GM12891 (cell line): Measurements from ENCODE around the gene OSBP.

ENCODE experiments used
- POLR2A ChIP-seq: IDR thresholded peaks from 2 replicates; pipeline ENCODE4 v1.6.1; 2011; ENCODE audit warnings: low read depth, low read length, control low read depth
- POLR2AphosphoS5 ChIP-seq: IDR thresholded peaks from 2 replicates; pipeline ENCODE4 v1.6.1; 2011; ENCODE audit warnings: low read depth, low read length, control low read depth
- TAF1 ChIP-seq: IDR thresholded peaks from 2 replicates; pipeline ENCODE4 v1.6.1; 2011; ENCODE audit warnings: low read depth, low read length, control low read depth

GRCh38 chr11:59578369-59578768, 37.2 kb downstream of the OSBP start:
- TF ChIP-seq POLR2AphosphoS5: no peak
- no peak for TF ChIP-seq TAF1
- TF ChIP-seq POLR2A: no peak
